ENCODE measurements around the gene FH. TPM values are rescaled to one million over a fixed set of nuclear protein-coding genes. Genes with fewer than 3 reads are reported as not detected.

FH gene
- total and polyA plus RNA-seq, 2 experiments from 2014 or later, result 56.2 to 69.8 TPM

- TF ChIP-seq ZNF462 (CRISPR knock-in tag; IDR thresholded peaks at IDR 0.05) (no peak), EZH2phosphoT487 (IDR thresholded peaks at IDR 0.05; ENCODE audit: unreplicated experiment) (no peak), NANOG (IDR thresholded peaks at IDR 0.05; ENCODE audit: borderline replicate concordance) (no peak), EZH2 (IDR thresholded peaks at IDR 0.05; ENCODE audit: low read depth, unreplicated experiment) (no peak)
Measured at GRCh38 chr1:241536304-241536703, 16.7 kb upstream of the FH start (continued).

- DNase-seq (ENCODE audit: low spot score) (no peak), ATAC-seq (no peak)
- peaks cover 9% of the 10 kb centered on the region; the same call in 2 of the 3 replicates for H3K4me1 Mint-ChIP-seq
- H3K36me3 ChIP-seq (ENCODE audit: insufficient read depth), result no peaks in the 10 kb centered on the region
- H4K20me1 ChIP-seq (replicated peaks; ENCODE audit: insufficient read depth), result no peaks in the 10 kb centered on the region
- no peak overlapping the region for H2AFZ ChIP-seq
- H3K9me3 Mint-ChIP-seq, result no peaks in the 10 kb centered on the region
- H3K27me3 ChIP-seq (ENCODE audit: insufficient read depth), result no peaks in the 10 kb centered on the region
- H3F3A ChIP-seq (replicated peaks; ENCODE audit: low read depth), result no peaks in the 10 kb centered on the region
- H3K4me3 ChIP-seq, result no peak overlapping the region
- H3K4me2 ChIP-seq, result no peak overlapping the region
- H3K4me1 ChIP-seq (ENCODE audit: insufficient read depth), result no peaks in the 10 kb centered on the region
- H3K79me2 ChIP-seq (replicated peaks; ENCODE audit: insufficient read depth), result no peaks in the 10 kb centered on the region
- peaks cover 3% of the 10 kb centered on the region for H3K27me3 Mint-ChIP-seq (ENCODE audit: insufficient read depth, low read depth, poor library complexity)
- H3K27ac ChIP-seq (ENCODE audit: low read depth), result no peak overlapping the region
- no peak overlapping the region for H3K4me3 Mint-ChIP-seq
- no peaks in the 10 kb centered on the region for H3K9me2 ChIP-seq (ENCODE audit: insufficient read depth)
- no peak overlapping the region for H3K27ac Mint-ChIP-seq
- H3K36me3 Mint-ChIP-seq (ENCODE audit: low read depth), result no peaks in the 10 kb centered on the region
- TF ChIP-seq ZNF462 (CRISPR knock-in tag; IDR thresholded peaks at IDR 0.05) (no peak), ETS1 (IDR thresholded peaks at IDR 0.05) (no peak), EZH2 (IDR thresholded peaks at IDR 0.05; ENCODE audit: low read depth, unreplicated experiment) (no peak), JUNB (IDR thresholded peaks at IDR 0.05; ENCODE audit: unreplicated experiment) (no peak), STAT1 (IDR thresholded peaks at IDR 0.05; ENCODE audit: unreplicated experiment) (no peak)
Measured at GRCh38 chr1:241533326-241534115, 14.0 kb upstream of the FH start.
